GF-D8 (cell line): Measurements from ENCODE around the gene RAB30.
"Not testable (repeated sequence)": the region's sequence is repeated elsewhere in the genome, so short reads cannot be mapped to it uniquely, and the experiment has no call there.

Source experiments
- DNase-seq: peaks from one replicate; lab custom pipeline; 2025; lab: John Stamatoyannopoulos, UW

The RAB30 gene

GRCh38 chr11:83009999-83010398, 61.7 kb downstream of the RAB30 start:
- DNase-seq = no peak

GRCh38 chr11:83009136-83009535, 62.6 kb downstream of the RAB30 start:
- not testable (repeated sequence) for DNase-seq

- no peak for DNase-seq
Observed at GRCh38 chr11:83008581-83008923, 63.1 kb downstream of the RAB30 start.

GRCh38 chr11:83007909-83008580, 63.7 kb downstream of the RAB30 start:
- no peak for DNase-seq

- no peak for DNase-seq
Observed at GRCh38 chr11:83007477-83007876, 64.2 kb downstream of the RAB30 start.

- DNase-seq = no peak
Observed at GRCh38 chr11:83006877-83007330, 64.8 kb downstream of the RAB30 start.

GRCh38 chr11:83004746-83005556, 66.7 kb downstream of the RAB30 start:
- no peak for DNase-seq

GRCh38 chr11:83002522-83002921, 69.2 kb downstream of the RAB30 start:
- no peak for DNase-seq

GRCh38 chr11:83002053-83002452, 69.6 kb downstream of the RAB30 start:
- no peak for DNase-seq

GRCh38 chr11:83000381-83000780, 71.3 kb downstream of the RAB30 start:
- no peak for DNase-seq

- no peak for DNase-seq
Observed at GRCh38 chr11:82999232-82999631, 72.5 kb downstream of the RAB30 start.

GRCh38 chr11:82998697-82999096, 73.0 kb downstream of the RAB30 start:
- no peak for DNase-seq

GRCh38 chr11:82996966-82997606, 74.6 kb downstream of the RAB30 start:
- DNase-seq = no peak

GRCh38 chr11:82995754-82996398, 75.8 kb downstream of the RAB30 start:
- DNase-seq = no peak

GRCh38 chr11:82995235-82995634, 76.5 kb downstream of the RAB30 start:
- no peak for DNase-seq

- DNase-seq = no peak
Observed at GRCh38 chr11:82994604-82995230, 77.0 kb downstream of the RAB30 start.

- no peak for DNase-seq
Observed at GRCh38 chr11:82992223-82992622, 79.5 kb downstream of the RAB30 start.

- DNase-seq = no peak
Observed at GRCh38 chr11:82989628-82990404, 81.9 kb downstream of the RAB30 start.

- DNase-seq = no peak
Observed at GRCh38 chr11:82988936-82989627, 82.6 kb downstream of the RAB30 start.

- no peak for DNase-seq
Observed at GRCh38 chr11:82987997-82988396, 83.7 kb downstream of the RAB30 start.

GRCh38 chr11:82986446-82986845, 85.3 kb downstream of the RAB30 start:
- no peak for DNase-seq
